GM23338 (cell line): ENCODE measurements around the gene DIO3. TPM values are rescaled to one million over a fixed set of nuclear protein-coding genes. Genes with fewer than 3 reads are reported as not detected.

Experiments used
- ATAC-seq: fragments of 200-7000 bp; cut with Tn5 transposase; 3 replicates; pipeline ENCODE4 v1.9.1; 2020
- DNase-seq: peaks from one replicate; pipeline ENCODE4 v3.0.0-alpha.2; 2015; ENCODE audit warnings: low spot score
- H2AFZ ChIP-seq: fragments of 200-600 bp; sonication (generic); 2 replicates; pipeline ENCODE4 v1.8.0; 2016; ENCODE audit warnings: antibody characterized with exemption, mild to moderate bottlenecking, moderate library complexity
- H3F3A ChIP-seq: fragments of 200-600 bp; sonication (generic); replicated peaks from 2 replicates; pipeline ENCODE4 v1.8.0; 2017; ENCODE audit warnings: antibody characterized with exemption, mixed run types, low read depth
- H3K27ac ChIP-seq: fragments of 200-600 bp; sonication (generic); 2 replicates; pipeline ENCODE4 v1.6.1; 2016; ENCODE audit warnings: low read depth
- H3K27me3 ChIP-seq: fragments of 200-600 bp; sonication (generic); 2 replicates; pipeline ENCODE4 v1.8.0; 2016; ENCODE audit warnings: mild to moderate bottlenecking, mixed run types, moderate library complexity; ENCODE audit not compliant: insufficient read depth
- H3K36me3 ChIP-seq: fragments of 200-600 bp; sonication (generic); 2 replicates; pipeline ENCODE4 v1.8.0; 2016; ENCODE audit warnings: mild to moderate bottlenecking; ENCODE audit not compliant: insufficient read depth
- H3K4me1 ChIP-seq: fragments of 200-600 bp; sonication (generic); 2 replicates; pipeline ENCODE4 v1.8.0; 2016; ENCODE audit warnings: mild to moderate bottlenecking, moderate library complexity; ENCODE audit not compliant: insufficient read depth
- H3K4me2 ChIP-seq: fragments of 200-600 bp; sonication (generic); 2 replicates; pipeline ENCODE4 v1.7.1; 2017; ENCODE audit warnings: mixed run types
- H3K4me3 ChIP-seq: fragments of 200-600 bp; sonication (generic); 2 replicates; pipeline ENCODE4 v1.6.1; 2016; ENCODE audit warnings: mixed run types
- H3K79me2 ChIP-seq: fragments of 200-600 bp; sonication (generic); replicated peaks from 2 replicates; pipeline ENCODE4 v1.8.0; 2017; ENCODE audit warnings: mild to moderate bottlenecking; ENCODE audit not compliant: insufficient read depth
- H3K9me2 ChIP-seq: fragments of 200-600 bp; sonication (generic); 2 replicates; pipeline ENCODE4 v1.8.0; 2017; ENCODE audit not compliant: insufficient read depth
- H4K20me1 ChIP-seq: fragments of 200-600 bp; sonication (generic); replicated peaks from 2 replicates; pipeline ENCODE4 v1.8.0; 2017; ENCODE audit warnings: mild to moderate bottlenecking; ENCODE audit not compliant: insufficient read depth
- H3K27ac Mint-ChIP-seq: 2 replicates; pipeline ENCODE4 v1.8.0; 2020; ENCODE audit warnings: inconsistent platforms, mild to moderate bottlenecking, moderate library complexity, mixed read lengths
- H3K27me3 Mint-ChIP-seq: 3 replicates; pipeline ENCODE4 v1.8.0; 2022; ENCODE audit warnings: low read depth, mild to moderate bottlenecking, moderate library complexity, mixed read lengths, inconsistent platforms; ENCODE audit not compliant: insufficient read depth, poor library complexity
- H3K36me3 Mint-ChIP-seq: 3 replicates; pipeline ENCODE4 v1.8.0; 2021; ENCODE audit warnings: low read depth, mild to moderate bottlenecking, inconsistent platforms, moderate library complexity, mixed read lengths
- H3K4me1 Mint-ChIP-seq: 3 replicates; pipeline ENCODE4 v1.8.0; 2020; ENCODE audit warnings: mild to moderate bottlenecking, inconsistent platforms, mixed read lengths
- H3K4me3 Mint-ChIP-seq: 3 replicates; pipeline ENCODE4 v1.8.0; 2021; ENCODE audit warnings: moderate library complexity, mild to moderate bottlenecking, inconsistent platforms, mixed read lengths
- H3K9me3 Mint-ChIP-seq: 3 replicates; pipeline ENCODE4 v1.8.0; 2020; ENCODE audit warnings: moderate library complexity, mild to moderate bottlenecking, inconsistent platforms, mixed read lengths
- CREB1 ChIP-seq: fragments of 250-450 bp; sonication (Bioruptor Pico); IDR thresholded peaks from 2 replicates; pipeline ENCODE4 v1.5.0; 2020; ENCODE audit warnings: low read depth, mild to moderate bottlenecking, moderate library complexity
- EZH2phosphoT487 ChIP-seq: fragments of 200-600 bp; sonication (generic); IDR thresholded peaks from one replicate; pipeline ENCODE4 v1.8.1; 2018; ENCODE audit warnings: antibody characterized with exemption; ENCODE audit not compliant: unreplicated experiment
- JUNB ChIP-seq: IDR thresholded peaks from one replicate; pipeline ENCODE4 v1.6.1; 2016; ENCODE audit warnings: antibody characterized with exemption; ENCODE audit not compliant: unreplicated experiment
- POLR2AphosphoS5 ChIP-seq: IDR thresholded peaks from 2 replicates; pipeline ENCODE4 v1.6.1; 2016; ENCODE audit warnings: antibody characterized with exemption, low read depth
- ZNF114 ChIP-seq: fragments of 250-450 bp; sonication (Bioruptor Pico); IDR thresholded peaks from 2 replicates; pipeline ENCODE4 v1.5.0; 2020; ENCODE audit warnings: mild to moderate bottlenecking, moderate library complexity
- ZNF331 ChIP-seq: fragments of 250-450 bp; sonication (Bioruptor Pico); IDR thresholded peaks from 2 replicates; pipeline ENCODE4 v1.5.0; 2020; ENCODE audit warnings: low read depth, mild to moderate bottlenecking, moderate library complexity
- polyA plus RNA-seq: library from polyadenylated mRNA; unstranded; fragments of >200 nt; fragmentation: Nextera tagmentation; extraction: Ambion mirVana; gene quantifications from 2 replicates; pipeline ENCODE4 v1.2.1, GENCODE V29; 2016
- total RNA-seq: library from RNA; depleted of rRNA; stranded (reverse); fragments of >200 nt; shearing (Covaris generic); gene quantifications from 2 replicates; pipeline ENCODE4 v1.2.3, GENCODE V29; 2014
- TF ChIP-seq, protein P1 (sequence below): IDR thresholded peaks from 2 replicates; pipeline ENCODE4 v1.6.1; 2016; ENCODE audit warnings: antibody characterized with exemption
- TF ChIP-seq, protein P2 (sequence below): IDR thresholded peaks from one replicate; pipeline ENCODE4 v1.6.1; 2018; ENCODE audit warnings: antibody characterized with exemption; ENCODE audit not compliant: unreplicated experiment

Gene DIO3
- total and polyA plus RNA-seq, 2 experiments from 2014 or later: 0.10 to 0.28 TPM

DNA sequence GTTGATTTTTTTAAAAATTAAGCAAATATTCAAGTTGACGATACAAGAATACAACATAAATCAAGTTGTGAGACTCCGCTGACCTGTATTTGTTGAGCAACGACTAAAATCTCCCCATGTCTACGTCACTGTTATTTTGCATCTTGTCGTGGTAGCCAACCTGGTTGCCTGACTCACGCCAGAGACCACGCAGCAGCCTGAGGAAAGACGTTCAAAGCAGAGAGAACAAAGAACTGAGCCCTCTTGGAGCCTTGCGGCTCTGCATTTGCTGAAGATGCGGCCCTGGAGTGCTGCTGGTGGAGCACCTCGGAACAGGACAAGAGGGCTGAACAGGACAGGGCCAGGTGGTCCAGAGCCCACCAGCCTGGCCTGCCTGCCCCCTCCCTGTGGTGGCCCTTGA is 21.4 kb upstream of the DIO3 start:
- TF ChIP-seq, protein P1, sequence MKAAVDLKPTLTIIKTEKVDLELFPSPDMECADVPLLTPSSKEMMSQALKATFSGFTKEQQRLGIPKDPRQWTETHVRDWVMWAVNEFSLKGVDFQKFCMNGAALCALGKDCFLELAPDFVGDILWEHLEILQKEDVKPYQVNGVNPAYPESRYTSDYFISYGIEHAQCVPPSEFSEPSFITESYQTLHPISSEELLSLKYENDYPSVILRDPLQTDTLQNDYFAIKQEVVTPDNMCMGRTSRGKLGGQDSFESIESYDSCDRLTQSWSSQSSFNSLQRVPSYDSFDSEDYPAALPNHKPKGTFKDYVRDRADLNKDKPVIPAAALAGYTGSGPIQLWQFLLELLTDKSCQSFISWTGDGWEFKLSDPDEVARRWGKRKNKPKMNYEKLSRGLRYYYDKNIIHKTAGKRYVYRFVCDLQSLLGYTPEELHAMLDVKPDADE: no peak
- no peak for TF ChIP-seq ZNF114 (CRISPR knock-in tag)
- TF ChIP-seq JUNB: no peak
- no peak for TF ChIP-seq ZNF331
- no peak for TF ChIP-seq POLR2AphosphoS5
- TF ChIP-seq CREB1: no peak
- Histone ChIP-seq H3K27ac (no peak overlapping the region), H3K36me3 (no peaks in the 10 kb centered on the region), H3K79me2 (no peaks in the 10 kb centered on the region), H3K4me2 (no peak overlapping the region), H3K4me3 (no peak overlapping the region), H3K9me2 (no peaks in the 10 kb centered on the region), H3K27me3 (no peaks in the 10 kb centered on the region), H3F3A (no peaks in the 10 kb centered on the region), H2AFZ (no peak overlapping the region), H3K4me1 (no peaks in the 10 kb centered on the region), H4K20me1 (no peaks in the 10 kb centered on the region)
- peaks cover 14% of the 10 kb centered on the region for H3K9me3 Mint-ChIP-seq
- DNase-seq (no peak), ATAC-seq (peak; percentile 57)
- peaks cover 17% of the 10 kb centered on the region for H3K27me3 Mint-ChIP-seq
- no peak overlapping the region for H3K27ac Mint-ChIP-seq
- peaks cover 2% of the 10 kb centered on the region; the same call in 2 of the 3 replicates for H3K4me1 Mint-ChIP-seq
- no peak overlapping the region for H3K4me3 Mint-ChIP-seq
- 0 out of 3 replicates have a peak, but pooled peaks cover 5% of the 10 kb centered on the region for H3K36me3 Mint-ChIP-seq

DNA sequence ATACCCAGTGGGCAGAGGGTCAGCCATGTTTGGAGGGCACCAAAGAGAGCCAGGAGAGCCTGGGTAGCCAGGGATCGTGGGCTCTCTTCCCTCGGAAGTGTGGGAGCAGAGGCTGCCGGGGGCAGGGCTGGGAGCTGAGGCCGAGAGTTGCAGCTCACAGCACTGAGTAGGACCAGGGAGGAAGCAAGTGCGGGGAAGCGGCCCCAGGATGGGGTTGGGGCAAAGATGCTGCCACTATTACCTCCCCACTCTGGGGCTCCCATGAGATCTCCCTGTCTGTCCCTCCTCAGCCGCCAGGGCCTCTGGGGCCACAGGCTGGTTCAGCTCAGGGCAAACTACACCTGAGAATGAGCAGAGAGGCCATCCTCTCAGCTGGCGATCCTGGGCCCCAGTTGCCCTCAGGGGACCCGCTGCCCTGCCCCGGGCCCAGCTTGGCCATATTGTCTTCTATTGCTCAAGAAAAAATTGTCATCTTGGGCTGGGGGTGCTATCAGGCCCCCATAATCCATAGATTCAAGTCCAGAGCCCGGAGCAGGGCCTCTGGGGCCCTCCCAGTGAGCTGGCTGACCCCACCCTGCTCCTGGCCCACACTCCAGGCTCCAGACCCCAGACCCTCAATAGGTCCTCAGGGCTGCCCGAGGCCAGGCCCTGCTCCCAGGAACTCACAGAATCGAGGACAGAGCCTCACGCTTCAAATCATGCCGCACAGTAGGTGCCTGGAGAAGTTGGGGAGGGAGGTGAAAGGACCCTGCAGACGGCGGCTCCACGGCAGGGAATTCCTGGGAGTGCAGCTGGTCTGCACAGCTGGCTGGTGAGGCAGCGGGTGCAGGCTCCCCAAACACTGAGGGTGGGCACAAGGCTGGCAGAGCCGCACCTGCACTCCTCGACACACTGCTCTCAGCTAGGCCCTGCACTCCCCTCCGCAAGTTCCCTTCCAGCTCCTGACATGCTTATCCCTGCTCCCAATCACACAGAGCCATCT is 20.5 kb upstream of the DIO3 start:
- Mint-ChIP-seq H3K27me3 (peaks cover 18% of the 10 kb centered on the region), H3K9me3 (peaks cover 15% of the 10 kb centered on the region), H3K4me1 (peaks cover 2% of the 10 kb centered on the region; the same call in 2 of the 3 replicates)

More for the DNA sequence above, 20.5 kb upstream of the DIO3 start:
- no peak overlapping the region for H3K27ac ChIP-seq
- ATAC-seq (peak; percentile 39), DNase-seq (no peak)
- no peaks in the 10 kb centered on the region for H3K4me1 ChIP-seq
- no peak overlapping the region for H3K4me3 ChIP-seq
- H3F3A ChIP-seq: no peaks in the 10 kb centered on the region
- Mint-ChIP-seq H3K27ac (no peak overlapping the region), H3K36me3 (0 out of 3 replicates have a peak, but pooled peaks cover 5% of the 10 kb centered on the region), H3K4me3 (no peak overlapping the region)
- no peak overlapping the region for H2AFZ ChIP-seq
- H3K36me3 ChIP-seq: no peaks in the 10 kb centered on the region
- H3K4me2 ChIP-seq: no peak overlapping the region
- H3K79me2 ChIP-seq: no peaks in the 10 kb centered on the region
- H3K9me2 ChIP-seq: no peaks in the 10 kb centered on the region
- no peaks in the 10 kb centered on the region for H3K27me3 ChIP-seq
- no peaks in the 10 kb centered on the region for H4K20me1 ChIP-seq
- TF ChIP-seq EZH2phosphoT487: no peak
- TF ChIP-seq, protein P2, sequence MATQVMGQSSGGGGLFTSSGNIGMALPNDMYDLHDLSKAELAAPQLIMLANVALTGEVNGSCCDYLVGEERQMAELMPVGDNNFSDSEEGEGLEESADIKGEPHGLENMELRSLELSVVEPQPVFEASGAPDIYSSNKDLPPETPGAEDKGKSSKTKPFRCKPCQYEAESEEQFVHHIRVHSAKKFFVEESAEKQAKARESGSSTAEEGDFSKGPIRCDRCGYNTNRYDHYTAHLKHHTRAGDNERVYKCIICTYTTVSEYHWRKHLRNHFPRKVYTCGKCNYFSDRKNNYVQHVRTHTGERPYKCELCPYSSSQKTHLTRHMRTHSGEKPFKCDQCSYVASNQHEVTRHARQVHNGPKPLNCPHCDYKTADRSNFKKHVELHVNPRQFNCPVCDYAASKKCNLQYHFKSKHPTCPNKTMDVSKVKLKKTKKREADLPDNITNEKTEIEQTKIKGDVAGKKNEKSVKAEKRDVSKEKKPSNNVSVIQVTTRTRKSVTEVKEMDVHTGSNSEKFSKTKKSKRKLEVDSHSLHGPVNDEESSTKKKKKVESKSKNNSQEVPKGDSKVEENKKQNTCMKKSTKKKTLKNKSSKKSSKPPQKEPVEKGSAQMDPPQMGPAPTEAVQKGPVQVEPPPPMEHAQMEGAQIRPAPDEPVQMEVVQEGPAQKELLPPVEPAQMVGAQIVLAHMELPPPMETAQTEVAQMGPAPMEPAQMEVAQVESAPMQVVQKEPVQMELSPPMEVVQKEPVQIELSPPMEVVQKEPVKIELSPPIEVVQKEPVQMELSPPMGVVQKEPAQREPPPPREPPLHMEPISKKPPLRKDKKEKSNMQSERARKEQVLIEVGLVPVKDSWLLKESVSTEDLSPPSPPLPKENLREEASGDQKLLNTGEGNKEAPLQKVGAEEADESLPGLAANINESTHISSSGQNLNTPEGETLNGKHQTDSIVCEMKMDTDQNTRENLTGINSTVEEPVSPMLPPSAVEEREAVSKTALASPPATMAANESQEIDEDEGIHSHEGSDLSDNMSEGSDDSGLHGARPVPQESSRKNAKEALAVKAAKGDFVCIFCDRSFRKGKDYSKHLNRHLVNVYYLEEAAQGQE: no peak
- no peak for TF ChIP-seq ZNF114 (CRISPR knock-in tag)
- TF ChIP-seq, protein P1: no peak
